22Rv1 (cell line): ENCODE measurements around the gene MCRIP1.

Source experiments
- ZFX ChIP-seq: fragments of 450-650 bp; IDR thresholded peaks from 2 replicates; pipeline ENCODE4 v1.6.1; 2017; ENCODE audit warnings: antibody characterized with exemption, borderline replicate concordance
- TF ChIP-seq, protein P1 (sequence below): fragments of 450-650 bp; IDR thresholded peaks from 2 replicates; pipeline ENCODE4 v1.5.1; 2017; ENCODE audit warnings: mild to moderate bottlenecking

DNA sequence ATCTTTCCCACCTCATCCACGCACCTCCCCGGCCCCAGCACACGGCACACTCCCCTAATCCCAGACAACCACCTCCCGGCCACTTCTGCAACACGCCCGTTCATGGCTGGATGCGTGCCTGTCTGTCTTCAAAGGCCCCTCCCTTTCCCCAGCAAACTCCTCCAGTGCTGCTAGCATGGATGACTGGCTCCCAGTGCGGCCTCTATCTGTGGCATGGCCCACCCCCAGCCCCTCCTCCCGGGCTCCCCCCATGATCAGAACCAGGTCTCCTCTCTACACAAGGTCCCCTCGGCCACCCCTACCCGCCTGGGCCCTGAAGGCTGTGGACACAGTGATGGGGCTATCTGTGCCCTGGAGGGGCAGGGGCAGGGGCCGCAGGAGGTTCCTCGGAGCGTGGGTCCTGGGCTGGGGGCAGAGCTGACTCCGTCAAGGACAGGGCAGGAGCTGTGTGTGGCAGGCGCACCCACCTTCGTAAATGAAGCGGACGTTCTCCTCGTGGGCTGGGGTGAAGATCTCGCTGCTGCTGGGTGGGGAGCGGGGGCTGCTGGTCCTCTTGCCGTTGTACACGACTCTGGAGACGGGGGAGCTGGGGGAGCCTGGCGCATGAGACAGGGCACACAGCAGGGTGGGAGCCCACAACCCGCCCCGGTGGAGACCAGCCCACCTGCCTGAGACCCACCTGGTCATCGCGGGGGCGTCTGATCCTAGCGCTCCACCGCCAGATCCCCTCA, 9.1 kb downstream of the MCRIP1 start:
- TF ChIP-seq, protein P1, sequence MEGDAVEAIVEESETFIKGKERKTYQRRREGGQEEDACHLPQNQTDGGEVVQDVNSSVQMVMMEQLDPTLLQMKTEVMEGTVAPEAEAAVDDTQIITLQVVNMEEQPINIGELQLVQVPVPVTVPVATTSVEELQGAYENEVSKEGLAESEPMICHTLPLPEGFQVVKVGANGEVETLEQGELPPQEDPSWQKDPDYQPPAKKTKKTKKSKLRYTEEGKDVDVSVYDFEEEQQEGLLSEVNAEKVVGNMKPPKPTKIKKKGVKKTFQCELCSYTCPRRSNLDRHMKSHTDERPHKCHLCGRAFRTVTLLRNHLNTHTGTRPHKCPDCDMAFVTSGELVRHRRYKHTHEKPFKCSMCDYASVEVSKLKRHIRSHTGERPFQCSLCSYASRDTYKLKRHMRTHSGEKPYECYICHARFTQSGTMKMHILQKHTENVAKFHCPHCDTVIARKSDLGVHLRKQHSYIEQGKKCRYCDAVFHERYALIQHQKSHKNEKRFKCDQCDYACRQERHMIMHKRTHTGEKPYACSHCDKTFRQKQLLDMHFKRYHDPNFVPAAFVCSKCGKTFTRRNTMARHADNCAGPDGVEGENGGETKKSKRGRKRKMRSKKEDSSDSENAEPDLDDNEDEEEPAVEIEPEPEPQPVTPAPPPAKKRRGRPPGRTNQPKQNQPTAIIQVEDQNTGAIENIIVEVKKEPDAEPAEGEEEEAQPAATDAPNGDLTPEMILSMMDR: no peak
- no peak for TF ChIP-seq ZFX
